Common myeloid progenitor, CD34-positive (primary cell): ENCODE measurements around the gene CNTNAP5.

Experiments
- CTCF ChIA-PET: fragments of 350-600 bp; sonication (Branson Sonifier 250); formaldehyde crosslinking; loops from one replicate; lab custom pipeline; 2021; ENCODE audit warnings: antibody characterized with exemption; lab: Charles Lee
- POLR2A ChIA-PET: fragments of 350-600 bp; sonication (Branson Sonifier 250); formaldehyde crosslinking; loops from one replicate; lab custom pipeline; 2021; ENCODE audit warnings: antibody characterized with exemption; lab: Charles Lee
- DNase-seq, 3 donors: peaks; one replicate each; pipeline versions ENCODE4 v3.0.0 to v3.0.0-alpha.2; 2013
- H3K27ac ChIP-seq, 2 experiments: 1 replicate in 1 of 2; 2 replicates in 1 of 2; pipeline ENCODE4 v1.7.0; 2013; ENCODE audit warnings: inconsistent platforms in 2 of 2, low read length in 2 of 2, mild to moderate bottlenecking in 2 of 2, low read depth in 1 of 2, moderate library complexity in 1 of 2; ENCODE audit not compliant: severe bottlenecking in 2 of 2, insufficient read depth in 1 of 2, poor library complexity in 1 of 2
- H3K27me3 ChIP-seq, 5 experiments: replicated peaks in 2 of 5; 1 replicate in 3 of 5; 2 replicates in 2 of 5; pipeline versions ENCODE4 v1.6.1 to v1.7.0; 2013; ENCODE audit warnings: low read length in 4 of 5, mild to moderate bottlenecking in 2 of 5, moderate library complexity in 2 of 5, inconsistent platforms in 1 of 5; ENCODE audit not compliant: insufficient read depth in 5 of 5, control insufficient read depth in 4 of 5
- H3K36me3 ChIP-seq, 4 experiments: 1 replicate in 2 of 4; 2 replicates in 2 of 4; pipeline versions ENCODE4 v1.6.1 to v1.7.0; 2013; ENCODE audit warnings: low read length in 3 of 4, control low read depth in 1 of 4, mild to moderate bottlenecking in 1 of 4; ENCODE audit not compliant: control insufficient read depth in 4 of 4, insufficient read depth in 4 of 4
- H3K4me1 ChIP-seq, 4 experiments: 1 replicate in 3 of 4; 2 replicates in 1 of 4; pipeline versions ENCODE4 v1.6.1 to v1.7.1; 2013; ENCODE audit warnings: low read length in 3 of 4, mild to moderate bottlenecking in 3 of 4, control low read depth in 1 of 4, inconsistent platforms in 1 of 4, moderate library complexity in 1 of 4; ENCODE audit not compliant: control insufficient read depth in 4 of 4, insufficient read depth in 4 of 4; ENCODE audit errors: control extremely low read depth in 1 of 4
- H3K4me3 ChIP-seq, 7 experiments: 1 replicate in 4 of 7; 2 replicates in 3 of 7; pipeline versions ENCODE4 v1.5.1 to v1.7.0; 2013; ENCODE audit warnings: mild to moderate bottlenecking in 7 of 7, low read length in 6 of 7, moderate library complexity in 6 of 7, inconsistent platforms in 2 of 7, low read depth in 2 of 7, control low read depth in 1 of 7; ENCODE audit not compliant: insufficient read depth in 4 of 7, control insufficient read depth in 1 of 7; ENCODE audit errors: extremely low read depth in 1 of 7
- H3K9me3 ChIP-seq, 5 experiments: 1 replicate in 4 of 5; 2 replicates in 1 of 5; pipeline versions ENCODE4 v1.6.1 to v1.7.1; 2013; ENCODE audit warnings: low read length in 4 of 5, mild to moderate bottlenecking in 2 of 5, inconsistent platforms in 1 of 5, low read depth in 1 of 5, moderate library complexity in 1 of 5; ENCODE audit not compliant: control insufficient read depth in 4 of 5, insufficient read depth in 2 of 5; ENCODE audit errors: control extremely low read depth in 1 of 5
- WGBS: methylation state at CpG from one replicate; pipeline ENCODE4 v1.1.5; 2013; ENCODE audit not compliant: insufficient coverage; 5-methylcytosine and 5-hydroxymethylcytosine counted together

Gene CNTNAP5

DNA sequence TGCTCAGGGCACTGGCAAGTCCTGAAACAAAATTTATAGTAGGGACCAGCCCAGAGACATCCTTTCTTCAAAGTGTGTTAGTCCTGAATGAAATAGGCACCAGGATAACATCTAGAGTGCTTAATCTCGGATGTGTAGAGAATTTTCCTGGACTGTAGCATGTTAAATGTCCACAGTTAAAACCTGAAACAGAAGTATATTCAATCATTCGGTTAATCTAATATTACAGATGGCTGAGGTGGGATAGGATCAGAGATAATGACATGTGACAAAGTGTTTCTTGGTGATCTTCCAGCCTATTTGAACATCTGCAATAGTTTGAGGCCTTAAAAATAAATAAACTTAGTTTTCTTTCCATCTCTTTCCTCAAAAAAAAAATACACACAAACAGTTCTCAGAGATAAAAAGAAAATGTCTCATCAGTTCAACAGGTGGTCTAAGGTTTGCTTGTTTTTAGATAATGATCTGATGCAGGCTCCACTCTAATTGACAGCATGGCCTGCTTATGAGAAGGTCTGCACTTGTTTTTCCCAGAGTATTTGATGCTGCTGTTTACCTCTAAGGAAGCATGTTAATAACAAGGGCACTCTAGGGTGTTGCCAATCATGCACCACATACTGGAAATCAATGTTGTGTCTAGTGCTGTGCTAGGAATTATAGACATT, 25.9 kb downstream of the CNTNAP5 start:
- no peak overlapping the region for H3K27ac ChIP-seq
- CTCF ChIA-PET, result no interaction called here
- POLR2A ChIA-PET, result no interaction called here

DNA sequence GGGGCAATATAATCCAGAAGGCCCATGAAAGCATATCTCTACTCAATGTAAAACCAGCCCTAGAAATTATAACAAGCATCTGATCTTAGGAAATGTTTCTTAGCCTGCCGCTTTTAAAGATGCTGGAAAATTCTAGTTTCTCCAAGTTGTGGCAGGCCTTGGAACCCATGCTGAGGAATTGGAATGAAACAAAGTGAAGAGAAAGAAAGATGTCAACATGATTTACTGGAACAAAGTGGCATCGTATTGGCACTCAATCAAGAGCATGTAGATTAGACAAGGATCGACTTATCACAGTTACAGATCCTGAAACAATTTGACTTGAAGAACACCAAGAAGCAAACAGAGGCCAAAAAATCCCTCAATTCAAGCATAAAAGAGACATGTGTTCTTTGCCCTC, 28.7 kb downstream of the CNTNAP5 start:
- DNase-seq, result no peak
- ChIA-PET POLR2A (no interaction called here), CTCF (no interaction called here)
- no peaks in the 10 kb centered on the region for H3K4me1 ChIP-seq
- H3K27me3 ChIP-seq, result peaks cover 0 to 2% (median 0%) of the 10 kb centered on the region in 5 experiments
- H3K9me3 ChIP-seq, result no peaks in the 10 kb centered on the region
- no peaks in the 10 kb centered on the region for H3K36me3 ChIP-seq
- 93% methylated on average over 2 of the region's 3 CpGs for WGBS
- H3K4me3 ChIP-seq, result no peak overlapping the region
- H3K27ac ChIP-seq, result no peak overlapping the region

More for the DNA sequence above, 25.9 kb downstream of the CNTNAP5 start:
- Histone ChIP-seq H3K4me3 (no peak overlapping the region), H3K27me3 (peaks cover 0 to 2% (median 0%) of the 10 kb centered on the region in 5 experiments), H3K4me1 (no peaks in the 10 kb centered on the region), H3K9me3 (no peaks in the 10 kb centered on the region), H3K36me3 (no peaks in the 10 kb centered on the region)
- DNase-seq, result no peak
- 100% methylated on average over 1 of the region's 2 CpGs for WGBS

DNA sequence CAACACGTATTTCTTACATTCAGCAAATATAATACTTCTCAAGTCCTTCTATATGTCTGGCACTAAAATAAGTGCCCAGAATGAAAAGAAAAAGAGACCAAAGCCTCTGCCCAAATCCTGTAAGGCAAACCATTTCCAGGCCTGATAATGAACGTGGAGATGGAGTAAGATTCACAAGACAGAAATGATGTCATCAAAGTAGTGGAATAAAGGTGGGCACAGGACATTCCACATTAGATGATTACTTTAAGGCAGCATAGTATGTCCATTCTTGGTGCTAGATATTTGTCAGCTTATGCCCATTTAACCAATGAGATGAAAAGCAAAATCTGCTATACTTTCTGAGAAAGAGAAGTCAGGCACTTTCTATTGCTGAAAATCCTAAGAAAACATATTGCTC, 38.5 kb downstream of the CNTNAP5 start:
- no peak for DNase-seq
- no peaks in the 10 kb centered on the region for H3K36me3 ChIP-seq
- no peaks in the 10 kb centered on the region for H3K4me1 ChIP-seq
- H3K27ac ChIP-seq, result no peak overlapping the region
- no peaks in the 10 kb centered on the region for H3K27me3 ChIP-seq
- ChIA-PET CTCF (no interaction called here), POLR2A (no interaction called here)
- 100% methylated on average over 2 of the region's 2 CpGs for WGBS
- H3K4me3 ChIP-seq, result no peak overlapping the region
- H3K9me3 ChIP-seq, result peaks cover 0 to 2% (median 0%) of the 10 kb centered on the region in 5 experiments

DNA sequence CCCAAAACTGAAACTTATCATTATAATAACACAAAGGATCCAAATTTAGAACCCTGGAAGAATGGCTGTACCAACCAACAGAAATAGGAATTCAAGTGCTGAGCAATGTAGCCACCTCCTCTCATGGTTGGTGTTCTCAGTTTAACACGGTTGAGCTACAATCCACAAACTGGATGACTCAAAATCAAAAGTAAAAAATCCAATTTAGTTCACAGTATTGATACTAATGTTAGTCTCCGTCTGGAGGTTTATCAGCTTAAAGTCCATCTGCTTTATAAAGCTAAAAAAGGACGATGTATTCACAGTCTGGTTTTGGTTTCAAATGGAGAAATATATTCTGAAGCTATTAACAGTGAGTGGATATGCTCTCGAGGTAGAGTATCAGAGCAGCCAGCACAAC, 40.5 kb downstream of the CNTNAP5 start:
- Histone ChIP-seq H3K36me3 (no peaks in the 10 kb centered on the region), H3K27ac (no peak overlapping the region), H3K27me3 (no peaks in the 10 kb centered on the region), H3K4me1 (no peaks in the 10 kb centered on the region), H3K9me3 (peaks cover 0 to 2% (median 0%) of the 10 kb centered on the region in 5 experiments), H3K4me3 (no peak overlapping the region)
- no peak for DNase-seq
- POLR2A ChIA-PET, result no interaction called here
- CTCF ChIA-PET, result no interaction called here
- WGBS, result 45% methylated on average over 2 of the region's 4 CpGs

DNA sequence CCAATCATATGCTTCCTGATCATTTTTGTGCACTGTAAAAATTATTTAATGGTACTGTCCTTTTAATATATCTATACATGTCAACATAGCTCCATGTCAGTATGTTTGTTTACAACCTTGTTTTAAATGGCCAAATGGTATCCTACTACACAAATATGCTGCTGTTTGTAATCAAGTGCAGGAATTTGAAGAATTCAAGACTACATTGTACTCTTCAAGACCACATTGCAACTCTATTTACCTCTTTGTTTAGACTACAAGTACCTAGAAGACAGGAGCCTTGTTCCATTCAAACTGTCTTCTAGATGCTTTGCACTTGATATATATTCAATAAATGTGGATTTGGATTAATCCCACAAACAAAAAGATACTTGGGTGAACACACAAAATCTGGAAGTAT, 41.7 kb downstream of the CNTNAP5 start:
- Histone ChIP-seq H3K4me3 (no peak overlapping the region), H3K9me3 (peaks cover 0 to 2% (median 0%) of the 10 kb centered on the region in 5 experiments), H3K27ac (no peak overlapping the region), H3K36me3 (no peaks in the 10 kb centered on the region), H3K27me3 (no peaks in the 10 kb centered on the region), H3K4me1 (no peaks in the 10 kb centered on the region)
- DNase-seq, result no peak
- CTCF ChIA-PET, result interaction anchor here (0.5 kb wide), 1 partner anchor 1263 kb away, joined by 3 read pairs; no protein-coding TSS in a partner anchor
- POLR2A ChIA-PET, result no interaction called here

DNA sequence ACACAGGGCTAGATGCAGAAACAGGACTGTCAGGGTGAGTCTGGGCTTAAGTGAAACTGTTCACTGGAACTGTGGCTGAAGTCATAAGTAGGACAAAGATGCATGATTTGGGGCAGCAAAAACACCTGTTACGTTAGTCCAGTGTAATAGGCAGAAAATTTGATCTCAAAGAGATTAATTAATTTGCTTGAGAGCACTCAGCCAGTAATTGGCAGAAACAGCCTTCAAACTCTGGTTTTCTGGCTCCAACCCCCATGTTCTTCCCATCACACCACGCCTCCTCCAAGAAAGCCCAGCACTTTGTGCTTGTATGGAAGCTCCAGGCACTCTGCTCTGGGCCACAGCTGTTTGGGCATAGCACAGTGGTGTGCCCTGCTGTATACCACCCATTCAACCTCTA, 54.0 kb downstream of the CNTNAP5 start:
- no peaks in the 10 kb centered on the region for H3K36me3 ChIP-seq
- H3K4me1 ChIP-seq, result no peaks in the 10 kb centered on the region
- DNase-seq, result no peak
- ChIA-PET CTCF (no interaction called here), POLR2A (no interaction called here)
- H3K4me3 ChIP-seq, result no peak overlapping the region
- H3K27me3 ChIP-seq, result no peaks in the 10 kb centered on the region
- WGBS, result 73% methylated on average over 2 of the region's 2 CpGs
- no peak overlapping the region for H3K27ac ChIP-seq
- no peaks in the 10 kb centered on the region for H3K9me3 ChIP-seq

DNA sequence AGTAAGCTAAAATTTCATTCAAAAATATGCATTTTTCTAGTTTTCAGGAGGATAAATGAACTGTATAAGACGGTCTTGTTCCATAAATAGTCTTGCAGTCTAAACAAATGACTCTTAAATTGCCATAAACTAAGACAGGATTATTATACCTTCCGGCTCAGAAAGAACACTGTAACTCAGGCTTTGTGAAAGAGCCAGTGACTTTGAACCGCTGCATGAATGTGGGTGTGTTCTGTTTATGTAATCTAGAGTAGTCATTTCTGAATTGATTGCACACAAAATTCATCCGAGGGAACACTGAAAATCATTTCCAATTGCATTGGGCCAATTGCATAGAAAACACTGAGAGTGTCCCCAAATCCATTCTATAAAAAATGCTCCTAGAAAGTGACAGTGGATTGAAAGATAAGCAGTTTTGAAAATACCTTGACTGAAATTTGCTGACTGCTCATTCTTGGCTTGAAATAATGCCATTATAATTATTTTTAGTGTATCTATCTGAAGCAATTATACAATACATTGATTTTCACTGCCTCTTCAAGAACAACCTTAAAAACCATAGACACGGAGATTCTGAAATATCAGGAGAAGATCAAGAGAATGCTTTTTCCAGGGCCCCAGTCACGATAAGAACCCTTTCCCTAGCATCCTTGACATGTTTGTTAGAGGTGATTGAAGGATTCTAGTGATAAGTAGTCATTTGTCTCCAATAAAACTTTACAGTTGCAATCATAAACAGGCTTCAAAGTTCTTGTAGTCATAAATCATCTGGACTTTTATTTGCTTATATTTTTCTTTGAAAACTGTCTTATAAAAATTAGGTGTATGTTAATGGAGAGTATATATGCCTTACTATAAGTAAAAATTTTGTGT, 55.4 kb downstream of the CNTNAP5 start:
- WGBS, result 100% methylated on average over 1 of the region's 6 CpGs
- CTCF ChIA-PET, result no interaction called here

More for the DNA sequence above, 55.4 kb downstream of the CNTNAP5 start:
- Histone ChIP-seq H3K4me3 (no peak overlapping the region), H3K36me3 (no peaks in the 10 kb centered on the region), H3K27ac (no peak overlapping the region), H3K4me1 (no peaks in the 10 kb centered on the region), H3K27me3 (no peaks in the 10 kb centered on the region), H3K9me3 (no peaks in the 10 kb centered on the region)
- no peak for DNase-seq
- POLR2A ChIA-PET, result no interaction called here
